NCI-H1436 (cell line): ENCODE measurements around the gene PRKAB1.
"Not testable (repeated sequence)": the region's sequence is repeated elsewhere in the genome, so short reads cannot be mapped to it uniquely, and the experiment has no call there.

Experiments
- DNase-seq: peaks from one replicate; lab custom pipeline; 2025; lab: John Stamatoyannopoulos, UW

PRKAB1 gene

GRCh38 chr12:119684711-119685369 lies 16.9 kb downstream of the PRKAB1 start:
- DNase-seq = no peak

- DNase-seq = no peak
Observed at GRCh38 chr12:119685375-119685774, 17.4 kb downstream of the PRKAB1 start.

GRCh38 chr12:119686355-119686754 lies 18.4 kb downstream of the PRKAB1 start:
- DNase-seq = no peak

GRCh38 chr12:119686776-119687175 lies 18.8 kb downstream of the PRKAB1 start:
- DNase-seq = no peak

GRCh38 chr12:119687406-119687805 lies 19.5 kb downstream of the PRKAB1 start:
- no peak for DNase-seq

GRCh38 chr12:119687879-119688278 lies 19.9 kb downstream of the PRKAB1 start:
- no peak for DNase-seq

- no peak for DNase-seq
Observed at GRCh38 chr12:119689935-119690500, 22.1 kb downstream of the PRKAB1 start.

- DNase-seq = no peak
Observed at GRCh38 chr12:119691202-119691810, 23.4 kb downstream of the PRKAB1 start.

GRCh38 chr12:119692410-119692809 lies 24.5 kb downstream of the PRKAB1 start:
- no peak for DNase-seq

GRCh38 chr12:119692997-119693396 lies 25.1 kb downstream of the PRKAB1 start:
- no peak for DNase-seq

- DNase-seq = no peak
Observed at GRCh38 chr12:119693511-119693910, 25.6 kb downstream of the PRKAB1 start.

- no peak for DNase-seq
Observed at GRCh38 chr12:119694111-119694510, 26.2 kb downstream of the PRKAB1 start.

GRCh38 chr12:119695034-119695433 lies 27.1 kb downstream of the PRKAB1 start:
- DNase-seq = no peak

GRCh38 chr12:119696943-119697342 lies 29.0 kb downstream of the PRKAB1 start:
- DNase-seq = no peak

- no peak for DNase-seq
Observed at GRCh38 chr12:119699199-119699760, 31.3 kb downstream of the PRKAB1 start.

- DNase-seq = no peak
Observed at GRCh38 chr12:119700078-119700477, 32.1 kb downstream of the PRKAB1 start.

GRCh38 chr12:119704065-119704747 lies 36.3 kb downstream of the PRKAB1 start:
- no peak for DNase-seq

GRCh38 chr12:119705182-119705581 lies 37.2 kb downstream of the PRKAB1 start:
- no peak for DNase-seq

- DNase-seq = not testable (repeated sequence)
Observed at GRCh38 chr12:119706427-119706826, 38.5 kb downstream of the PRKAB1 start.

GRCh38 chr12:119710374-119710964 lies 42.5 kb downstream of the PRKAB1 start:
- no peak for DNase-seq

GRCh38 chr12:119710965-119711551 lies 43.1 kb downstream of the PRKAB1 start:
- no peak for DNase-seq

- no peak for DNase-seq
Observed at GRCh38 chr12:119711693-119712092, 43.8 kb downstream of the PRKAB1 start.
